B cell (primary cell): ENCODE data around the gene DPYD.

Source experiments
- EZH2 ChIP-seq: IDR thresholded peaks from 2 replicates; pipeline ENCODE4 v1.6.1; 2012; ENCODE audit warnings: borderline replicate concordance, low read depth, mild to moderate bottlenecking, moderate library complexity, low read length; ENCODE audit not compliant: insufficient read depth, poor library complexity, severe bottlenecking
- TF ChIP-seq, protein P1 (sequence below): fragments of 200-600 bp; IDR thresholded peaks from one replicate; pipeline ENCODE4 v1.8.0; 2022; ENCODE audit warnings: antibody characterized with exemption, mild to moderate bottlenecking

DNA sequence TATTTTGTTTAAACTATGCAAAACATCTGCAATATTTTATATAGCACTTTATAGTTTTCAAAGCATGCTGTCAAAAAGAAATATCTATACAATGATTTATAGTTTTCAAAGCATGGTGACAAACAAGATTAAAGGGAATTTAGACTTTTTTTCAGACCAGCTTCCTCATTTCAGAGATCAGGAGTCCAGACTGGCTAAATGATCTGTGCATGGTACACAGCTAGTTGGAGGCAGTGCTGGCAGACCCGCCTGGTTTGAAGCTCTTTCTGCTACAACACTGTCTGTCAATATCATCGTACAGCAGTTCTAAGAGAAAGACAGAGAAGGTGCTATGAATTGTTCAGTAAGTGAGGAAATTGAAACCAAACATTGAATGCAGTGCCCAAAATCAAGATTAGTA is 720.2 kb downstream of the DPYD start:
- TF ChIP-seq, protein P1, sequence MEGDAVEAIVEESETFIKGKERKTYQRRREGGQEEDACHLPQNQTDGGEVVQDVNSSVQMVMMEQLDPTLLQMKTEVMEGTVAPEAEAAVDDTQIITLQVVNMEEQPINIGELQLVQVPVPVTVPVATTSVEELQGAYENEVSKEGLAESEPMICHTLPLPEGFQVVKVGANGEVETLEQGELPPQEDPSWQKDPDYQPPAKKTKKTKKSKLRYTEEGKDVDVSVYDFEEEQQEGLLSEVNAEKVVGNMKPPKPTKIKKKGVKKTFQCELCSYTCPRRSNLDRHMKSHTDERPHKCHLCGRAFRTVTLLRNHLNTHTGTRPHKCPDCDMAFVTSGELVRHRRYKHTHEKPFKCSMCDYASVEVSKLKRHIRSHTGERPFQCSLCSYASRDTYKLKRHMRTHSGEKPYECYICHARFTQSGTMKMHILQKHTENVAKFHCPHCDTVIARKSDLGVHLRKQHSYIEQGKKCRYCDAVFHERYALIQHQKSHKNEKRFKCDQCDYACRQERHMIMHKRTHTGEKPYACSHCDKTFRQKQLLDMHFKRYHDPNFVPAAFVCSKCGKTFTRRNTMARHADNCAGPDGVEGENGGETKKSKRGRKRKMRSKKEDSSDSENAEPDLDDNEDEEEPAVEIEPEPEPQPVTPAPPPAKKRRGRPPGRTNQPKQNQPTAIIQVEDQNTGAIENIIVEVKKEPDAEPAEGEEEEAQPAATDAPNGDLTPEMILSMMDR: no peak
- TF ChIP-seq EZH2: no peak
